Panc1 (cell line): ENCODE data around the gene TMEM156. TPM values are rescaled to one million over a fixed set of nuclear protein-coding genes. Genes with fewer than 3 reads are reported as not detected.

ENCODE experiments used
- ATAC-seq: fragments of 200-7000 bp; cut with Tn5 transposase; 2 replicates; pipeline ENCODE4 v1.9.1; 2020; ENCODE audit warnings: mild to moderate bottlenecking, moderate library complexity
- BruUV-seq: library from RNA; stranded (reverse); fragments of 400-500 nt; replicated peaks from 2 replicates; lab custom pipeline; 2021; lab: Mats Ljungman, UMichigan
- CTCF ChIA-PET: fragments of 300-600 bp; sonication (Branson Sonifier 250); formaldehyde crosslinking; loops from one replicate; lab custom pipeline; 2022; ENCODE audit warnings: antibody characterized with exemption; lab: Charles Lee
- POLR2A ChIA-PET: fragments of 300-600 bp; sonication (Branson Sonifier 250); formaldehyde crosslinking; loops from one replicate; lab custom pipeline; 2022; ENCODE audit warnings: antibody characterized with exemption; lab: Charles Lee
- DNase-seq: peaks from one replicate; pipeline ENCODE4 v3.0.0-alpha.2; 2010; ENCODE audit warnings: low read depth, low spot score
- H3K27ac ChIP-seq: 2 replicates; pipeline ENCODE4 v1.5.1; 2011; ENCODE audit warnings: mild to moderate bottlenecking, low read length, inconsistent platforms
- H3K27me3 ChIP-seq: fragments of 200-500 bp; sonication (Bioruptor generic); 2 replicates; pipeline ENCODE4 v1.6.0; 2014; ENCODE audit warnings: low read length, inconsistent platforms; ENCODE audit not compliant: control insufficient read depth, insufficient read depth
- H3K36me3 ChIP-seq: fragments of 200-500 bp; sonication (Bioruptor generic); 2 replicates; pipeline ENCODE4 v1.5.1; 2014; ENCODE audit warnings: inconsistent platforms, mild to moderate bottlenecking, low read length, moderate library complexity; ENCODE audit not compliant: control insufficient read depth, insufficient read depth
- H3K4me1 ChIP-seq: 2 replicates; pipeline ENCODE4 v1.5.1; 2011; ENCODE audit warnings: inconsistent platforms, mild to moderate bottlenecking, low read length, moderate library complexity; ENCODE audit not compliant: control insufficient read depth, insufficient read depth
- H3K4me3 ChIP-seq, 2 experiments: 2 replicates each; pipeline ENCODE4 v1.5.1; 2011 to 2012; ENCODE audit warnings: low read depth in 2 of 2, low read length in 2 of 2, mild to moderate bottlenecking in 2 of 2, inconsistent platforms in 1 of 2, moderate library complexity in 1 of 2
- H3K9me3 ChIP-seq: fragments of 200-500 bp; sonication (Bioruptor generic); 2 replicates; pipeline ENCODE4 v1.5.1; 2014; ENCODE audit warnings: low read depth, mild to moderate bottlenecking, inconsistent platforms, low read length, moderate library complexity; ENCODE audit not compliant: control insufficient read depth, insufficient read depth
- POLR2AphosphoS5 ChIP-seq: IDR thresholded peaks from 2 replicates; pipeline ENCODE4 v1.6.1; 2012; ENCODE audit warnings: mild to moderate bottlenecking, low read depth, low read length, moderate library complexity
- SIN3A ChIP-seq: IDR thresholded peaks from 2 replicates; pipeline ENCODE4 v1.6.1; 2012; ENCODE audit warnings: low read depth, mild to moderate bottlenecking, low read length, moderate library complexity, borderline replicate concordance; ENCODE audit not compliant: insufficient read depth
- TCF7L2 ChIP-seq: IDR thresholded peaks from 2 replicates; pipeline ENCODE4 v1.6.1; 2011; ENCODE audit warnings: mild to moderate bottlenecking, low read depth, low read length, inconsistent platforms
- in situ Hi-C: cut with HindIII; loops from 2 replicates; pipeline ENCODE4 v1.10.0; 2016; ENCODE audit warnings: low sequenced_read_pairs, low pct_unique_long_range_greater_than_20kb
- intact Hi-C: fragments of 100-400 bp; cut with micrococcal nuclease; formaldehyde crosslinking; loops from one replicate; pipeline ENCODE4 v1.10.0; 2022; ENCODE audit not compliant: unreplicated experiment
- total RNA-seq: library from RNA; stranded (reverse); gene quantifications from one replicate; pipeline ENCODE4 v1.2.1, GENCODE V29; 2021; ENCODE audit not compliant: unreplicated experiment
- TF ChIP-seq, protein P1 (sequence below): fragments of 450-650 bp; IDR thresholded peaks from 2 replicates; pipeline ENCODE4 v1.5.1; 2017; ENCODE audit warnings: mild to moderate bottlenecking
- TF ChIP-seq, protein P2 (sequence below), 2 experiments: IDR thresholded peaks; 2 replicates each; pipeline ENCODE4 v1.6.1; 2011 to 2012; ENCODE audit warnings: low read depth in 2 of 2, control low read depth in 1 of 2, low read length in 1 of 2, mild to moderate bottlenecking in 1 of 2, moderate library complexity in 1 of 2; ENCODE audit not compliant: insufficient read depth in 1 of 2

The TMEM156 gene
- total RNA-seq, 1 experiment from 2014 or later, result 5.8 TPM

DNA sequence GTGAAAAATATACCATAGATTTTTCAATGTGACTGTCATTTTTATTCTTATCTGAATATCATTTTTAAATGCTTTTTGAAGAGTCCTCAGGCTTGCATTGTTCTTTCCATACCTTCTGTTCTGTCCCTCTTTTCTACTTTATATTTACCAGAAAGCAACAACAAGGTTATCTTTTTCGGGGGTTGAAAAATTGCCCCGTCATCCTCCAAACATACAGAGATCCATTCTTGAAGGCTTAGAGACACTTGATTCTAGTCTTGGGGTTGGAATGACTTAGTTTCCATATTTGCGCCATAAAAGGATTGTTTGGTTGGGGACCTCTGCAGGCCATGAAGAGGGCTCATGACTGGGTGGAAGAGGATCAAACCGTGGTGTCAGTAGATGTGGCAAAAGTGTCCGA lies 101.1 kb downstream of the TMEM156 start:
- TF ChIP-seq TCF7L2, result no peak
- TF ChIP-seq POLR2AphosphoS5, result no peak
- TF ChIP-seq, protein P1, sequence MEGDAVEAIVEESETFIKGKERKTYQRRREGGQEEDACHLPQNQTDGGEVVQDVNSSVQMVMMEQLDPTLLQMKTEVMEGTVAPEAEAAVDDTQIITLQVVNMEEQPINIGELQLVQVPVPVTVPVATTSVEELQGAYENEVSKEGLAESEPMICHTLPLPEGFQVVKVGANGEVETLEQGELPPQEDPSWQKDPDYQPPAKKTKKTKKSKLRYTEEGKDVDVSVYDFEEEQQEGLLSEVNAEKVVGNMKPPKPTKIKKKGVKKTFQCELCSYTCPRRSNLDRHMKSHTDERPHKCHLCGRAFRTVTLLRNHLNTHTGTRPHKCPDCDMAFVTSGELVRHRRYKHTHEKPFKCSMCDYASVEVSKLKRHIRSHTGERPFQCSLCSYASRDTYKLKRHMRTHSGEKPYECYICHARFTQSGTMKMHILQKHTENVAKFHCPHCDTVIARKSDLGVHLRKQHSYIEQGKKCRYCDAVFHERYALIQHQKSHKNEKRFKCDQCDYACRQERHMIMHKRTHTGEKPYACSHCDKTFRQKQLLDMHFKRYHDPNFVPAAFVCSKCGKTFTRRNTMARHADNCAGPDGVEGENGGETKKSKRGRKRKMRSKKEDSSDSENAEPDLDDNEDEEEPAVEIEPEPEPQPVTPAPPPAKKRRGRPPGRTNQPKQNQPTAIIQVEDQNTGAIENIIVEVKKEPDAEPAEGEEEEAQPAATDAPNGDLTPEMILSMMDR, result no peak
- TF ChIP-seq, protein P2, sequence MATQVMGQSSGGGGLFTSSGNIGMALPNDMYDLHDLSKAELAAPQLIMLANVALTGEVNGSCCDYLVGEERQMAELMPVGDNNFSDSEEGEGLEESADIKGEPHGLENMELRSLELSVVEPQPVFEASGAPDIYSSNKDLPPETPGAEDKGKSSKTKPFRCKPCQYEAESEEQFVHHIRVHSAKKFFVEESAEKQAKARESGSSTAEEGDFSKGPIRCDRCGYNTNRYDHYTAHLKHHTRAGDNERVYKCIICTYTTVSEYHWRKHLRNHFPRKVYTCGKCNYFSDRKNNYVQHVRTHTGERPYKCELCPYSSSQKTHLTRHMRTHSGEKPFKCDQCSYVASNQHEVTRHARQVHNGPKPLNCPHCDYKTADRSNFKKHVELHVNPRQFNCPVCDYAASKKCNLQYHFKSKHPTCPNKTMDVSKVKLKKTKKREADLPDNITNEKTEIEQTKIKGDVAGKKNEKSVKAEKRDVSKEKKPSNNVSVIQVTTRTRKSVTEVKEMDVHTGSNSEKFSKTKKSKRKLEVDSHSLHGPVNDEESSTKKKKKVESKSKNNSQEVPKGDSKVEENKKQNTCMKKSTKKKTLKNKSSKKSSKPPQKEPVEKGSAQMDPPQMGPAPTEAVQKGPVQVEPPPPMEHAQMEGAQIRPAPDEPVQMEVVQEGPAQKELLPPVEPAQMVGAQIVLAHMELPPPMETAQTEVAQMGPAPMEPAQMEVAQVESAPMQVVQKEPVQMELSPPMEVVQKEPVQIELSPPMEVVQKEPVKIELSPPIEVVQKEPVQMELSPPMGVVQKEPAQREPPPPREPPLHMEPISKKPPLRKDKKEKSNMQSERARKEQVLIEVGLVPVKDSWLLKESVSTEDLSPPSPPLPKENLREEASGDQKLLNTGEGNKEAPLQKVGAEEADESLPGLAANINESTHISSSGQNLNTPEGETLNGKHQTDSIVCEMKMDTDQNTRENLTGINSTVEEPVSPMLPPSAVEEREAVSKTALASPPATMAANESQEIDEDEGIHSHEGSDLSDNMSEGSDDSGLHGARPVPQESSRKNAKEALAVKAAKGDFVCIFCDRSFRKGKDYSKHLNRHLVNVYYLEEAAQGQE (IDR thresholded peaks at IDR 0.05; ENCODE audit: insufficient read depth in 1 of 2, low read depth in 2 of 2, low read length in 1 of 2), result no peak
- no peak for TF ChIP-seq SIN3A
- Histone ChIP-seq H3K9me3 (no peaks in the 10 kb centered on the region), H3K4me1 (no peaks in the 10 kb centered on the region), H3K4me3 (no peak overlapping the region), H3K27me3 (no peaks in the 10 kb centered on the region), H3K36me3 (no peaks in the 10 kb centered on the region), H3K27ac (no peak overlapping the region)
- no TSS peak for BruUV-seq
- DNase-seq, result no peak
- POLR2A ChIA-PET, result no interaction called here
- CTCF ChIA-PET, result no interaction called here
- intact Hi-C loops, result no loop called here
- ATAC-seq, result no peak
- in situ Hi-C loops, result no loop called here

DNA sequence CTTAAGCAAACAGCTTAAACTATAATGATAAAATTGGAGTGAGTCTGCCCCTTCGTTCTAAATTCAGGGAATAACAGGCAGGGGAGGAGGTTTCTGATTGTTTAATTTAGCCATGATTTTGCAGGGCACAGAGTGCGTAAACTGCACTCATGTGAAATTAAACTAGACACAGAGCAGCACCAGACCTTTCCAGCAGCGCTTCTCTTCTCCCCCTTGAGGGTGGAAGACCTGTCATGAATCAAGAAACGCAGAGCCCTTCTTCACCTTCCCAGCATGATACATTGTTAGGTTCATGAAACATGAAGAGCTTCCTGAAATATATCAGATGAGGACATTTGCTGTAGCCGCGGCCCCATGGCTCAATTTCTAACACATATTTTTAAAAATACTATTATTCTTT lies 101.5 kb downstream of the TMEM156 start:
- H3K4me1 ChIP-seq, result no peaks in the 10 kb centered on the region

More for the DNA sequence above, 101.5 kb downstream of the TMEM156 start:
- no peaks in the 10 kb centered on the region for H3K27me3 ChIP-seq
- H3K36me3 ChIP-seq, result no peaks in the 10 kb centered on the region
- DNase-seq (no peak), ATAC-seq (no peak)
- in situ Hi-C loops (no loop called here), intact Hi-C loops (no loop called here)
- BruUV-seq, result no TSS peak
- no peaks in the 10 kb centered on the region for H3K9me3 ChIP-seq
- no peak overlapping the region for H3K4me3 ChIP-seq
- CTCF ChIA-PET, result no interaction called here
- H3K27ac ChIP-seq, result no peak overlapping the region
- POLR2A ChIA-PET, result no interaction called here
- no peak for TF ChIP-seq TCF7L2
- TF ChIP-seq, protein P1, result no peak
- no peak for TF ChIP-seq SIN3A
- TF ChIP-seq, protein P2 (IDR thresholded peaks at IDR 0.05; ENCODE audit: insufficient read depth in 1 of 2, low read depth in 2 of 2, low read length in 1 of 2), result no peak
- no peak for TF ChIP-seq POLR2AphosphoS5
